Effector CD4-positive, alpha-beta T cell (primary cell): ENCODE measurements around the gene CDC73.
"Not testable (repeated sequence)": the region's sequence is repeated elsewhere in the genome, so short reads cannot be mapped to it uniquely, and the experiment has no call there.

ENCODE experiments used
- DNase-seq: peaks from one replicate; pipeline ENCODE4 v3.0.0-alpha.2; 2020

CDC73 gene

GRCh38 chr1:193114485-193115095, 7.2 kb upstream of the CDC73 start:
- no peak for DNase-seq

DNA sequence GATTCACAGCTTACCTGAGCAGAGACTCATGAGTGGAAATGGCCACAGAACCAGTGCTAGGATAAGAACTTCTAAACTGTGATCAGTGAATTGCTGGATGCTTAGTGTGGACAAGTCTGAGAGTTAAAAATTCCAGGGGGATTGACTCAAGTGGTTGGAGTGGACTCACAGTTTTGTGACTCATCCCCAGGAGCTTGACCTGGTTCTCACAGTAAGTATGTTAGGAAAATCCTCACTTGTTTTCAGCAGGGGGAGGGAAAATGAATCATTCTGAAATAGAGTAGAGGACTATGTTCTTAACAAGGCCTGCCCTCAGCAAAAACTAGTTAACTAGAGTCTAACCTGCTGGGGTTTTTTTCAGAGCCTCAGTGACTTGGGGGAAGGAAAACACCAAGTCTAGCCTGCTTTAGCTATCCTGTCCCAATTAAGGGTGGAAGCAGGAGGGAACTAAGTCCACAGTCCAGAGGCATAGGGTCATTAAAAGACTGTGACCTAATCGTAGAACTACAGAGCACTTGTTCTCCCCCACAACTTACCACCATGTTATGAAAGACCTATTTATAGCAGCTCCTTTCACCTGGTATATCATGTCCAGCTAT, 6.1 kb upstream of the CDC73 start:
- no peak for DNase-seq

DNA sequence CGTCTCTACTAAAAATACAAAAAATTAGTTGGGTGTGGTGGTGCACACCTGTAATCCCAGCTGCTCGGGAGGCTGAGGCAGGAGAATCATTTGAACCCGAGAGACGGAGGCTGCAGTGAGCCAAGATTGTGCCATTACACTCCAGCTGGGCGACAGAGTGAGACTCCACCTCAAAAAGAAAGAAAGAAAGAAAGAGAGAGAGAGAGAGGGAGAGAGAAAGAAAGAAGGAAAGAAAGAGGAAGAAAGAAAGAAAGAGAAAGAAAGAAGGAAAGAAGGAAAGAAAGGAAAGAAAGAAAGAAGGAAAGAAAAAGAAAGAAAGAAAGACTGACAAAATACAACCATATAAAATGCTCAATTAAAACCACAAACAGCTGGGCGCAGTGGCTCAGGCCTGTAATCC, 4.7 kb upstream of the CDC73 start:
- not testable (repeated sequence) for DNase-seq

GRCh38 chr1:193118194-193118593, 3.6 kb upstream of the CDC73 start:
- no peak for DNase-seq

GRCh38 chr1:193118803-193119730, 2.8 kb upstream of the CDC73 start:
- no peak for DNase-seq

DNA sequence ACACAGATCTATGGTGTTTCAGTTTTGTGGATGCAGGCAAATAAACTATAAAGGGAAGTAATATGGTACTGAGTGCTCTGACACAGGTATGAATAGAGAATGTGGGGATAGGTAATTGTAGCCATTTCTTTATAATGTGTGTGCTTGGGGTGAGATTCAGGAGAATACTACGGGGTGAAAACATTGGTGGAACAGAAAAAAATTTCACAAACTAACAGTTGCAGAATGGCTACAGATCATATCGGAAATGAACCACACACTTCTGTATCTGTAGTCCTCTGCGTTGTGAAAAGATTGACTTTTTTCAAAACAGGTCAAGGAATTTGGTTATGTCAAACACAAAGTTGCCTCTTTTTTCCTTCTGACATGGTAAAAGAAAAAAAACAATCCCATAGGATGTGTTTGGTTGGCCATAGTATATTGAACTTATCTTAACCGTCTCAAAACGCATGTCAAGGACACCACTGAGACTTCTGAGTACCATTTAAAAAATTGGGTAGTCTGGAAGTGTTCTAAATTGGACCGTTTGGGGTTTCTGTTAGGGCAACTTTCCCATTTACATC, 1.1 kb upstream of the CDC73 start:
- no peak for DNase-seq

DNA sequence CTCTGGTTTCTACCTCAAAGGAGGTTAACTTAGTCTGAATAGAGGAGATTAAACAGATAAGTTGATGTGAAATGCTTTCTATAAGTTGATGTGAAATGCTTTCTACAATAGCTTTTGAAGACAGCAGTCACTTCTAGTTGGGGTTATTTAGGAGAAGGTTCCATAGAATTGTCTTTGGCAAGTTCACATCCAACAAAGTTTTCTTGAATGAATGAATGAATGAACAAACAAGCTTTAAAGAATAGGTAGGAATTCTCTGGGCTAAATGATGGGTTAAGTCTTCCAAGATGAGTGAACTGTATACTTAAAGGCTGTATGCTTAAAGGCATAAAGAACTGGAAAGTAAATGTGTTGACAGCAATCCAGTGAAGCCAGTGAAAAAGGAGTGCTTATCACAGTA, 1.9 kb downstream of the CDC73 start:
- DNase-seq: no peak

- DNase-seq: no peak
Observed at GRCh38 chr1:193125369-193125768, 3.5 kb downstream of the CDC73 start.

GRCh38 chr1:193131266-193131860, 9.5 kb downstream of the CDC73 start:
- no peak for DNase-seq

- DNase-seq: no peak
Observed at GRCh38 chr1:193140254-193140653, 18.4 kb downstream of the CDC73 start.

DNA sequence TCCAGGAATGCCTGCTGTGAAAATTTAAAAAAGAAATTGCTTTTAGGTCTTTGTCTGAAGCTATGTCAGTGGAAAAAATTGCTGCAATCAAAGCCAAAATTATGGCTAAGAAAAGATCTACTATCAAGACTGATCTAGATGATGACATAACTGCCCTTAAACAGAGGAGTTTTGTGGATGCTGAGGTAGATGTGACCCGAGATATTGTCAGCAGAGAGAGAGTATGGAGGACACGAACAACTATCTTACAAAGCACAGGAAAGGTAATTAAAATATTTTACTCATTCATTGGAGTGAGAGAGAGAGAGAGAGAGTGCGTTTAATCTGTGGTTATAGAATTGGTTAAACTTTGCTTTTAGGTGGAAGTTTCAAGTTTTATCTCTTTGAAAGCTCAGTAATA, 20.0 kb downstream of the CDC73 start:
- no peak for DNase-seq

DNA sequence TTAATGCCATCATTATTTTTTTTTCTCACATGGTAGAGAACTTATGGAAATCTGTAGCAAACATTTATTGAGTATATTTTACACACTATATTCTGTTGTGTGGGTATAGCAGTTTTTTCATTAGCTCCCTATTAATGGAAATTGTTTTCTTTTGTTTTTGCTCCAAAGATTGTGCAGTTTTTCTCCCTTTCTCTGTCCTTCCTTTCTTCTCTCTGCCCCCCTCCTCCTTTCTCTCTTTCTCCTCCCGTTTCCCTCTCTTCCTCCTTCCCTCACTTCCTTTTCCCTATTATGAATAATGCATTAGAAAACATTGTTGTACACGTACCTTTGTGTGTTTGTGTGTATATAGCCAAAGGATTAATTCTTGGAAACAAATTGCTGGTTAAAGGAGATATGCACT, 20.6 kb downstream of the CDC73 start:
- no peak for DNase-seq

DNA sequence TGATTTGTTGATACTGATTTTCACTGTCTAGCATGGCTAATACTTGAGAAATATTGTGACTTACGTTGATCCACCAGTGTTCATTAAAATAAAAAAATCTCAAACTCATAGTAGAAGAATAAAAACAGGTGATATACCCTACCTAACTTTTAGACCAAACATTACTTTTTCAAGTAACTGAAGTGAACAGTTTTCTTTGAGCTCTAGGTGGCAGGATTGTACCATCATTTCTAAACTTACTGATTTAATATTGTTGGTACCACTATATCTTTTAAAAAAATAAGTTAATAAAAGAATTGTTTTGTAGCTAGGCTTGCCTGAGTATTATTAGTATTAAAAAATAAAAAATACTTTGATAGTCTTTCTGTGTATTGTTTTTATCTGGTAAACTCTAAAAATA, 21.5 kb downstream of the CDC73 start:
- DNase-seq: no peak

DNA sequence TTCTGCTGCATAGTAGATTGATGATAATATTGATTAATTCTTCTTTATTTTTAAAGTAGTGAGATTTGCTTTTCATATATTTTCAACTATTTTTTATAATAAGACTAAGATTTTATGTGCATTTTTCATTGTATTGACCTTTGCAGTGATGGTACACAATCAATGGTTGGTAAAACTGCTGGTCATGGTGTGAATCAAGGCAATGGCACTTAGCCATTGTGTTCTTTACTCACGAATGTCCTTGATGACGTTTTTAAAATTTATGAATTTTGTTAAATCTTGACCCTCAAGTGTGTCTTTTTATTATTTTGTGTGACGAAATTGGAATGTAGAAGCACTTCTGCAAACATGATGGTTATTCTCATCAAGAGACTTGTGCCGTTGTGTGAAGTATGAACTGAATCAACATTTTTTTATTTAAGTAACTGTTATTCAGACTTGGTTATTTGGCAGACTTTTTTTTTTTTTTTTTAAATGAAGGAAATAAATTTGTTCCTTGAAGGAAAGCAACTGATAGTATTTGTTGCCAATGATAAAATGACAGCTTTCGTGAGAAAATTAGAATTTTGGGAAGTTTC, 22.6 kb downstream of the CDC73 start:
- no peak for DNase-seq

DNA sequence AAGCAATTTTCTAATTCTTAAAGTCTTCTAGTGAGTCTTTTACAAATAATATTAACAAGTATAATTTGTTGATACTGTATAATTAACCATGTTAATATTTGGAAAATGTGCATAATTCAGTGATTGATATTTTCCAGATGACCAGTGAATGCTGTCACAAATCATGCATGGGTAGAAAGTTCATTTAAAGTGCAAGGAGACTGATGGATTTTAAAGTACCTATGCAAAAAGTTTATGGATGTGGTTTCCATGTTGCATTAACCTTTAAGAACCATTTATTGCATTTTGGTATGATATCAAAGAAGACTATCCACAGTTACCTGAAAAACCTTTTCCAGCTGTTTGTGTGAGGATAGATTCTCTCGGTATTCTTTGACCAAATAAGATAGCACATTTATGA, 23.2 kb downstream of the CDC73 start:
- no peak for DNase-seq

DNA sequence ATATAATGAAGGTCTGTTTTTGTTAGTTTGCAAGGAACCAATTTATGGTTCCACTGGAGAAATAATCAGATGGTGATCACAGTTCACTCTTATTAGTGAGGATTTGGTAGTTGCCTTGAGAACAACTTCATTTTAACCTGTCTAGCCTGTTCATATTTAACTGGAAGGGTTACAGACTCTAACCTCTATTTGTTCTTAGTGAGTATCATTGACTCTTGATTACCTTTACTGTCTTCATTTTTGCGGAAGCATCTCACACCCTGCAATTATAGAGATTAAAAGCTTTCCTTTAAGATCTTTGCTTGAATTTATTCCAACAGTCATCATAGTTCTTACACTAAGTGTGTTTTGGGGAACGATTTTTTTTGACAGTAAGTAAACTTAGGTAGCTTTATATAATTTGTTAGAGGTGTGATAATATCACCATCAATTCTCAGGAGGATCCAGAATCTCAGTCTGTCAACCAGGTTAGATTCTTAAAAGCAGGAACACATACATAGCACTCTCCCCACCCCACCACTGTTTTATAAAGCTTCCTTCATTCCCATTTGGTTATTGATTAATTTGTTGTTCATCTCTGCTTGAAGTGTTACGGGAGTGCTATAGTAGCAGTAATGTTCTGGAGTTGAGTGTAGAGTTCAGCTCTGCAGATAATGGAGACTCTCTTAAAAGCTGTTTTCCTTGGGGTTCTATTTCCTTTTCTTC, 34.4 kb downstream of the CDC73 start:
- no peak for DNase-seq

GRCh38 chr1:193156822-193157142, 35.0 kb downstream of the CDC73 start:
- no peak for DNase-seq

DNA sequence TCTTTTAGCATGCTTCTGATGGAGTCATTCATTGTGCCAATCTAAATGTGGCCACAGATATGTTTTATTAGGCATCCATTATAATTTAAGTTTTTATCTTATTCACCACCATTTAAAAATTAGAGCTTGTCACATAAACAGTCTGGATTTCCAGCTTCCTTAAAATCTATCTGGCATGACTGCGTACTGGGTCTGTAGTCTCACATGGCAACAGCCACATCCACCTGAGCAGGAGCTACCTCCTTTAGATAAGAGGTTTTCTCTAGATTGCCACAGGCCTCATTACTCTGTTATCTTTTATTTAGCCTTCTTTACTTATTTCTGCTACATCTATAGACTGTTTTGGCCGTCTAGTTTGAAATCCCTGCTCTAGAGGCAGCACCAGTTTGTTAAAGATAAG, 35.5 kb downstream of the CDC73 start:
- no peak for DNase-seq

- DNase-seq: no peak
Observed at GRCh38 chr1:193176113-193176512, 54.3 kb downstream of the CDC73 start.

DNA sequence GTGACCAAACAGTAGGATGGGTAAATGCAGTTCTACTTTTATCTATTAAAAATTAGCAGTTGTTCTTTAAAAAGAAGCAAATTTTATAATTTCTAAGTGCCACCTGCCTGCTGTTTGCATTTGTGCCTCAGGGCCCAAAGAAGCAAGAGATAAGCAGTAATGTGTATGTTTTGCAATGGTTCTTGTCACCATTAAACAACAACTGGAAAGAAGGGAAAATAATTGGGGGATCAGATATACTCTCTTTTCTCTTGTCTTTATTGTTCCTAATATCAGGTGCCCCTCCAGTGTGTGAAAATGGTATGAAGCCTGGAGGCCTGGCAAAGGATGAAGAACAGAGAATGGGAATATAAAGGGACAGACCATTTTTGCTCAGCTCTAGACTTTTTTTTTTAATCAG, 55.0 kb downstream of the CDC73 start:
- no peak for DNase-seq

DNA sequence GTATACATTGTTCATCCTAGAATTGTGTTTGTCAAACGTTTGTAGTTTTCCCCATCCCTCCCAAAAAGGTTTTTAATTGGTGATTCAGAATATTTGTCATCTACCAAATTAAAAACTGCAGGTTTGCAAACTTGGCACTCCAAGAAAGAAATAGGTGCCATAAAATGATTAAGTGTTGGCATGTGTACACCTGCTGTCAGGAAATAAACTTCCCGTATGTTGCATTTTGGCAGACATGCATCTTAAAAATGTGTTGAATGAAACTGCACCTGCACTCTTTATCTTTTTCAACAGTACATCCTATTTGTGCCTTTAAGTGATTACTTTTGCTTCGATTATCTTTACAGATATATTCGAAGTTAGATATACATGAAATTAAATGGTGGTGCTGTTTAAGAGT, 57.3 kb downstream of the CDC73 start:
- no peak for DNase-seq

DNA sequence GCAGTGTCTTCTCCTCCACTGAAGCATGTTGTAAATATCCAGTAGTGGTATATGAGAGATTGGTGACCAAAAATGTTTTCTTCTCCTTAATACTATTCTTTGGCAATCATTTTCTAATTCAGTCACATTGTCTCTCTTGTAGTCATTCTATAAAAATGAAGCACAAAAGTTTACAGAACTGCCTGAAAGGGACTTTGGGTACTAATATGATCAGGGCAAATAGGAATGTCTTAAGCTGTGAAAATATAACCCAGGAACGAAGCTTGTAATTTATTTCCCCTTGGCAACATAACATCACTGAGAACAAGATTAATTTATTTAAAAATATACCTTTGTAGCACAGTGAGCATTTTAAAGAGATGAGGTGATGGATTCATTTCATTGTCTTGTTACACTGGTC, 59.7 kb downstream of the CDC73 start:
- no peak for DNase-seq
